Measurements from ENCODE around the gene MYO1D. TPM values are rescaled to one million over a fixed set of nuclear protein-coding genes. Genes with fewer than 3 reads are reported as not detected.
"Not testable (repeated sequence)": the region's sequence is repeated elsewhere in the genome, so short reads cannot be mapped to it uniquely, and the experiment has no call there.

MYO1D gene
- total RNA-seq, 1 experiment from 2014 or later, result 40.8 TPM

- no TSS peak for BruUV-seq (replicated peaks)
- H3F3A ChIP-seq (ENCODE audit: insufficient read depth, low read depth), result no peaks in the 10 kb centered on the region
- no peaks in the 10 kb centered on the region for H3K79me2 ChIP-seq (ENCODE audit: low read depth)
- CTCF ChIA-PET, result no interaction called here
- no peak overlapping the region for H3K4me2 ChIP-seq
- intact Hi-C loops (cut with micrococcal nuclease; ENCODE audit: unreplicated experiment), result no loop called here
- no peaks in the 10 kb centered on the region for H4K20me1 ChIP-seq (ENCODE audit: insufficient read depth)
- H3K36me3 ChIP-seq (ENCODE audit: low read depth), result no peaks in the 10 kb centered on the region
- no peak for TF ChIP-seq EZH2 (IDR thresholded peaks at IDR 0.05; ENCODE audit: low read depth)
- TF ChIP-seq CTCF (conservative IDR thresholded peaks at IDR 0.05), result no peak
- peaks cover 5% of the 10 kb centered on the region; the same call in 1 of the 2 replicates for H3K9me3 ChIP-seq (ENCODE audit: insufficient read depth, low read depth)
- no peak for DNase-seq
- no peak overlapping the region for H3K4me3 ChIP-seq
- no peak overlapping the region for H2AFZ ChIP-seq
- no peaks in the 10 kb centered on the region for H3K9me2 ChIP-seq (ENCODE audit: insufficient read depth)
- POLR2A ChIA-PET (ENCODE audit: unreplicated experiment), result no interaction called here
- H3K4me1 ChIP-seq (replicated peaks; ENCODE audit: insufficient read depth), result no peaks in the 10 kb centered on the region
- no peaks in the 10 kb centered on the region for H3K27me3 ChIP-seq (ENCODE audit: insufficient read depth, low read depth)
- no peak overlapping the region for H3K27ac ChIP-seq
Measured at GRCh38 chr17:32648450-32648849, 228.5 kb downstream of the MYO1D start.

GRCh38 chr17:32646941-32647340, 230.0 kb downstream of the MYO1D start:
- H3K4me1 ChIP-seq (replicated peaks; ENCODE audit: insufficient read depth), result no peaks in the 10 kb centered on the region
- no peaks in the 10 kb centered on the region for H4K20me1 ChIP-seq (ENCODE audit: insufficient read depth)
- no peak overlapping the region for H3K27ac ChIP-seq
- BruUV-seq (replicated peaks), result no TSS peak
- intact Hi-C loops (cut with micrococcal nuclease; ENCODE audit: unreplicated experiment), result no loop called here
- TF ChIP-seq EZH2 (IDR thresholded peaks at IDR 0.05; ENCODE audit: low read depth), result no peak
- no peak for TF ChIP-seq CTCF (conservative IDR thresholded peaks at IDR 0.05)
- peaks cover 5% of the 10 kb centered on the region; the same call in 1 of the 2 replicates for H3K9me3 ChIP-seq (ENCODE audit: insufficient read depth, low read depth)
- H3K4me3 ChIP-seq, result no peak overlapping the region
- H3K27me3 ChIP-seq (ENCODE audit: insufficient read depth, low read depth), result no peaks in the 10 kb centered on the region
- no peaks in the 10 kb centered on the region for H3K9me2 ChIP-seq (ENCODE audit: insufficient read depth)
- no peaks in the 10 kb centered on the region for H3F3A ChIP-seq (ENCODE audit: insufficient read depth, low read depth)
- ChIA-PET POLR2A (ENCODE audit: unreplicated experiment) (no interaction called here), CTCF (interaction anchor here (0.7 kb wide), 1 partner anchor 211 kb away, joined by 12 read pairs; no protein-coding TSS in a partner anchor)
- DNase-seq, result no peak
- H3K4me2 ChIP-seq, result no peak overlapping the region
- H3K79me2 ChIP-seq (ENCODE audit: low read depth), result no peaks in the 10 kb centered on the region
- H2AFZ ChIP-seq, result no peak overlapping the region
- no peaks in the 10 kb centered on the region for H3K36me3 ChIP-seq (ENCODE audit: low read depth)

GRCh38 chr17:32641514-32641913, 235.4 kb downstream of the MYO1D start:
- H3K9me3 ChIP-seq (ENCODE audit: insufficient read depth, low read depth); H4K20me1 ChIP-seq (ENCODE audit: insufficient read depth); H3K4me3 ChIP-seq; H3F3A ChIP-seq (ENCODE audit: insufficient read depth, low read depth); H3K4me2 ChIP-seq; H3K27ac ChIP-seq; DNase-seq; H2AFZ ChIP-seq; intact Hi-C loops (cut with micrococcal nuclease; ENCODE audit: unreplicated experiment); H3K36me3 ChIP-seq (ENCODE audit: low read depth); CTCF ChIA-PET; BruUV-seq (replicated peaks); H3K27me3 ChIP-seq (ENCODE audit: insufficient read depth, low read depth); H3K4me1 ChIP-seq (replicated peaks; ENCODE audit: insufficient read depth); H3K9me2 ChIP-seq (ENCODE audit: insufficient read depth); H3K79me2 ChIP-seq (ENCODE audit: low read depth); POLR2A ChIA-PET (ENCODE audit: unreplicated experiment): not testable (repeated sequence)

GRCh38 chr17:32636598-32637218, 240.2 kb downstream of the MYO1D start:
- no peaks in the 10 kb centered on the region for H3K9me3 ChIP-seq (ENCODE audit: insufficient read depth, low read depth)
- H3K9me2 ChIP-seq (ENCODE audit: insufficient read depth), result no peaks in the 10 kb centered on the region
- no peaks in the 10 kb centered on the region for H3K79me2 ChIP-seq (ENCODE audit: low read depth)
- no peaks in the 10 kb centered on the region for H3F3A ChIP-seq (ENCODE audit: insufficient read depth, low read depth)
- no peak overlapping the region for H2AFZ ChIP-seq
- no peaks in the 10 kb centered on the region for H3K36me3 ChIP-seq (ENCODE audit: low read depth)
- no peaks in the 10 kb centered on the region for H4K20me1 ChIP-seq (ENCODE audit: insufficient read depth)
- BruUV-seq (replicated peaks), result no TSS peak
- CTCF ChIA-PET, result no interaction called here
- no peak for DNase-seq
- TF ChIP-seq EZH2 (IDR thresholded peaks at IDR 0.05; ENCODE audit: low read depth), result no peak
- TF ChIP-seq CTCF (conservative IDR thresholded peaks at IDR 0.05), result no peak
- no peaks in the 10 kb centered on the region for H3K4me1 ChIP-seq (replicated peaks; ENCODE audit: insufficient read depth)
- intact Hi-C loops (cut with micrococcal nuclease; ENCODE audit: unreplicated experiment), result no loop called here
- no peaks in the 10 kb centered on the region for H3K27me3 ChIP-seq (ENCODE audit: insufficient read depth, low read depth)
- H3K4me3 ChIP-seq, result no peak overlapping the region
- no peak overlapping the region for H3K27ac ChIP-seq
- POLR2A ChIA-PET (ENCODE audit: unreplicated experiment), result no interaction called here
- no peak overlapping the region for H3K4me2 ChIP-seq
